ENCODE measurements around the gene PHACTR1.

- TF ChIP-seq POLR2A (IDR thresholded peaks at IDR 0.05) = no peak
- TF ChIP-seq CTCF (IDR thresholded peaks at IDR 0.05) = no peak
Measured at GRCh38 chr6:12974551-12974950, 258.0 kb downstream of the PHACTR1 start.

All from testis (tissue), 2 donors.